NCI-H2107 treated with DMSO at 0.1 percent for 48 hours (cell line): ENCODE measurements around the gene CUX1.

ENCODE experiments used
- DNase-seq: peaks from one replicate; lab custom pipeline; 2025; ENCODE audit not compliant: unreplicated experiment; lab: John Stamatoyannopoulos, UW

Gene CUX1, protein sequence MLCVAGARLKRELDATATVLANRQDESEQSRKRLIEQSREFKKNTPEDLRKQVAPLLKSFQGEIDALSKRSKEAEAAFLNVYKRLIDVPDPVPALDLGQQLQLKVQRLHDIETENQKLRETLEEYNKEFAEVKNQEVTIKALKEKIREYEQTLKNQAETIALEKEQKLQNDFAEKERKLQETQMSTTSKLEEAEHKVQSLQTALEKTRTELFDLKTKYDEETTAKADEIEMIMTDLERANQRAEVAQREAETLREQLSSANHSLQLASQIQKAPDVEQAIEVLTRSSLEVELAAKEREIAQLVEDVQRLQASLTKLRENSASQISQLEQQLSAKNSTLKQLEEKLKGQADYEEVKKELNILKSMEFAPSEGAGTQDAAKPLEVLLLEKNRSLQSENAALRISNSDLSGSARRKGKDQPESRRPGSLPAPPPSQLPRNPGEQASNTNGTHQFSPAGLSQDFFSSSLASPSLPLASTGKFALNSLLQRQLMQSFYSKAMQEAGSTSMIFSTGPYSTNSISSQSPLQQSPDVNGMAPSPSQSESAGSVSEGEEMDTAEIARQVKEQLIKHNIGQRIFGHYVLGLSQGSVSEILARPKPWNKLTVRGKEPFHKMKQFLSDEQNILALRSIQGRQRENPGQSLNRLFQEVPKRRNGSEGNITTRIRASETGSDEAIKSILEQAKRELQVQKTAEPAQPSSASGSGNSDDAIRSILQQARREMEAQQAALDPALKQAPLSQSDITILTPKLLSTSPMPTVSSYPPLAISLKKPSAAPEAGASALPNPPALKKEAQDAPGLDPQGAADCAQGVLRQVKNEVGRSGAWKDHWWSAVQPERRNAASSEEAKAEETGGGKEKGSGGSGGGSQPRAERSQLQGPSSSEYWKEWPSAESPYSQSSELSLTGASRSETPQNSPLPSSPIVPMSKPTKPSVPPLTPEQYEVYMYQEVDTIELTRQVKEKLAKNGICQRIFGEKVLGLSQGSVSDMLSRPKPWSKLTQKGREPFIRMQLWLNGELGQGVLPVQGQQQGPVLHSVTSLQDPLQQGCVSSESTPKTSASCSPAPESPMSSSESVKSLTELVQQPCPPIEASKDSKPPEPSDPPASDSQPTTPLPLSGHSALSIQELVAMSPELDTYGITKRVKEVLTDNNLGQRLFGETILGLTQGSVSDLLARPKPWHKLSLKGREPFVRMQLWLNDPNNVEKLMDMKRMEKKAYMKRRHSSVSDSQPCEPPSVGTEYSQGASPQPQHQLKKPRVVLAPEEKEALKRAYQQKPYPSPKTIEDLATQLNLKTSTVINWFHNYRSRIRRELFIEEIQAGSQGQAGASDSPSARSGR (N-terminal part only)

GRCh38 chr7:101817471-101818286, at the start of gene CUX1:
Gene CUX1 (plus strand): TSS chr7:101817626. CDS start chr7:101817640, 14 bp downstream.
- no peak for DNase-seq

DNA sequence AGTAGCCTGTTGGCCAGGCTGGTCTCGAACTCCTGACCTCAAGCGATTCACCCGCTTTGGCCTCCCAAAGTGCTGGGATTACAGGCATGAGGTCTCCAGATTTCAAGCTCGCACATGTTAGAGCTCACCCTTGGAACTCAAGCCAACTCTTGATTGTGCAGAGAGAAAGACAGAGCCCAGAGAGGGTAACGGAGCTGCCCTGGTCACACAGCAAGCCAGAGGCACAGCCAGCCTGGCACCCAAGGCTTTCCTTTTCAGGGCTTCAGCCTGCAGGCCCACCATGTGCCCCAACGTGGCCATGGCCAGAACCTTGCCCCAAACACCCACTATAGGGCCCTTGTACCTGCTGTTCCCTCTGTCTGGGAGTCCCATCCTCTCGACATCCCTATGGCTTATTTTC, 49.1 kb upstream of the CUX1 start:
- no peak for DNase-seq

- no peak for DNase-seq
Observed at GRCh38 chr7:101770466-101770865, 47.0 kb upstream of the CUX1 start.

- no peak for DNase-seq
Observed at GRCh38 chr7:101772508-101773211, 44.8 kb upstream of the CUX1 start.

GRCh38 chr7:101775181-101775580, 42.2 kb upstream of the CUX1 start:
- no peak for DNase-seq

GRCh38 chr7:101778026-101778580, 39.3 kb upstream of the CUX1 start:
- DNase-seq = no peak

GRCh38 chr7:101779267-101779666, 38.2 kb upstream of the CUX1 start:
- no peak for DNase-seq

- DNase-seq = no peak
Observed at GRCh38 chr7:101780281-101780680, 37.1 kb upstream of the CUX1 start.

GRCh38 chr7:101781439-101781838, 36.0 kb upstream of the CUX1 start:
- no peak for DNase-seq

DNA sequence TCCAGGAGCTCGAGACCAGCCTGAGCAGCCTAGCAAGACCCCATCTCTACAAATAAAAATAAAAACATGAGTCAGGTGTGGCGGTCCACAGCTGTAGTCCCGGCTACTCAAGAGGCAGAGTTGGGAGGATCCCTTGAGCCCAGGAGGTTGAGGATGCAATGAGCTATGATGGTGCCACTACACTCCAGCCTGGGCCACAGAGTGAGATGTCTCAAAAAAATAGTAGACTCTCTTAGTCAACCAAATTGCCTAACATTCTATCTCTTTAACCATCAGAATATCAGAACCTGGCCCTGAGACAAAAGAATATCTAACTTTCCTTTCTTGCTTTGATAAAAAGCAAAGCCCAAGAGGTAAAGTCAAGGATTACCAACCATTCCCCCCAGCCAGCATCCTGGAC, 35.0 kb upstream of the CUX1 start:
- DNase-seq = no peak

DNA sequence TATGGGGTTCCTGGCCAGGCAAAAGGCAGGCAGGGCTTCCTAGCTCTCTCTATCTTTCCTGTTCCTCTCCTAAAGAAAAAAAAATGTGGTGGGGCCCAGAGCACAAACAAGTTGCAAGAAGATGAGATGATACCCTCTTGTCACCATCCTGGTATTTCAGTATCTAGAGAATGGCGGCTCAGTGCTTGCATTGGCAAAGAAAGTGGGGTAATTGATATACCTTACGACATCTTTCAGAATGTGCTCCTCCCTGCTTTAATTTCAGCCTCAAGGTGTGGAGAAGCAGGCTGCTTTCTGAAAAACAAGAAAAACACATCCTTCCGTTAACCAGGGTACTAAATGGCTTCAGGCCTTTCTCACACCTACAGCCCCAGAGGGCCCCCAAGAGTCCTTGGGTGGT, 34.5 kb upstream of the CUX1 start:
- DNase-seq = no peak

DNA sequence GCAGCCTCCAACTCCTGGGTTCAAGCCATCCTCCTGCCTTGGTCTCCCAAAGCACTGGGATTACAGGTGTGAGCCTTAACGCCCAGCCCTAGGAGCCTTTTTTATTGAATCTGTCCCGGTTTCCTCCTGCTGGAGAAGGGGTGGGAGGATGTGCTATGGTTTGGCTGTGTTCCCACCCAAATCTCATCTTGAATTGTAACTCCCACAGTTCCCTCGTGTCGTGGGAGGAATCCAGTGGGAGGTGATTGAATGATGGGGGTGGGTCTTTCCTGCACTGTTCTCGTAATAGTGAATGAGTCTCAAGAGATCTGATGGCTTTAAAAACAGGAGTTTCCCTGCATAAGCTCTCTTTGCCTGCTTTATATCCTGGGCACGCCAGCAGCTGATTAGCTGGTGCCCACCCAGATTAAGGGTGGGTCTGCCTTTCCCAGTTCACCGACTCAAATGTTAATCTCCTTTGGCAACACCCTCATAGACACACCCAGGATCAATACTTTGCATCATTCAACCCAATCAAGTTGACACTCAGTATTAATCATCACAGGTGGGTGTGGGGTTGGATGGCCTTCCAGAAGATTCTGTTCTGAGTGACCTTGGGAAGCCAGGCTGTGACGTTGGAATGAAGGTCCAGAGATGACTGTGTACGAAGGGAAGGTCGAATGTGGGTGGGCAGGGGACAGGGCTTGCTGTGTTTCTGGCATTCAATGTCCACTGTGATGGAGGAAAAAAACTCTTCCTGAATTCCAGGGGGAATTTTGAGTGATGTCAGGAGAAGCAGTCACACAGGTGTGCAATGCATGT, 33.8 kb upstream of the CUX1 start:
- no peak for DNase-seq

DNA sequence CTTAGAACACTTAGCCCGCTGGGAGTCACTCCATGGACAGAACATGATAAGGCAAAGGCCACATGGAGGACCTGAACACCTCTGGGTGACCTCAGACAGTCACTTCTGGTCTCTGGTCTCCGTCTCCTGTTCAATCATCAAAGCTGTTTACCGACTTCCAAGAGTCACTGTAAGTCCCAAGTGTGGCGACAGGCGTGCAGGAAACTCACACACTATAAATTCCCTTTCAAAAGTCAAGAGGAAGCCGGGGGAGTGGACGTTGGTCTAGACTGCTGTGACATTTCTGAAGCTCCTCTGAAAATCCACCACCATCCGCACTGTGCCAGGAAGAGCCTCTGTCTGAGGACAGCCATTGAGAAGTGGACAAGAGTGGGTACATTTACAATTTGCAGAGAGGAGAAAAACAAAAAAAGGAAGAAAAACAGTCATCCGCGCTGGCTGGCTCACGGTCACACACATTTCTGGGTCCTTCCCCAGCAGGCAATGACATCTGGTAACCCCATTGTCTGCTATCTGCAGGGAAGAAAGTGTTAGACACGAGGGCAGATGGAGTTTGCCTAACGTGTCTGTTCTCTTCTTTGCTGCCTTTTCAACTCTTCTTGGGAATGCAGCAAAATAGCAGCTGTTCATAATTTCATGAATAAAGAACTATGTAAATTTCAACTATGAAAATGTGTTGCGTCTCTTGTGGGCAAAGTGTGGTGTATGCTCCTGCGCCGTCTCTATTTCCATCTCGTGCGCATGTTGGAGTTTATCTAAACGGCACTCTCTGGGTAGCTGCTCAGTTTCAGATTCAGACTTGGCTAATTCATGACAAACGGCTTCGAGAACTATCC, 32.9 kb upstream of the CUX1 start:
- no peak for DNase-seq

DNA sequence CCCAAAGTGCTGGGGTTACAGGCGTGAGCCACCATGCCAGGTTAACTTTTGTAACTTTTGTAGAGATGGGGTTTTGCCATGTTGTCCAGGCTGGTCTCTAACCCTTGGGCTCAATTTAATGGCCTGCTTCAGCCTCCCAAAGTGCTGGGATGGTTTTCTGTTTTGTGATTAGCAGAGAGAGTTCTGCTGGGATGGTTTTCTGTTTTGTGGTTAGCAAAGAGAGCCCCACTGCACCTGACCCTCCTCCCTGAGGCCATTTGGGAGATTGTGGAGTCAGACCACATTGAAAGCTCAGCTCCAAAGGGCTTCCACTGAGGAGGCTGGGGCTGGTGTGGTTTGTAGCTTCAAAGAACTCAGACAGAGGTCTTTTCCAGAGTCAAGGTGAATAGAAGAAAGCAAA, 29.6 kb upstream of the CUX1 start:
- DNase-seq = no peak

DNA sequence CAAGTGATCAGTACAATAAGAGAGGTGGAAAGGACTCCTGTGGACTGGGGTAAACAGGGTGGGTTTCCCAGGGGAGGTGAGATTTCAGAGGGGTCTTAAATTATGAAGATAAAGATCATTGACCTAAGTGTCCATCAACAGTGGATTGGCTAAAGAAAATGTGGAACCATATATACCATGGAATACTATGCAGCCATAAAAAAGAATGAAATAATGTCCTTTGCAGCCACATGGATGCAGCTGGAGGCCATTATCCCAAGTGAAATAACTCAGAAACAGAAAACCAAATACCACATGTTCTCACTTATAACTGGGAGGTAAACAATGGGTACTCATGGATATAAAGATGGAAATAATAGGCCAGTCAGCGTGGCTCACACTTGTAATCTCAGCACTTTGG, 28.9 kb upstream of the CUX1 start:
- DNase-seq = no peak

GRCh38 chr7:101790566-101791293, 26.7 kb upstream of the CUX1 start:
- no peak for DNase-seq

DNA sequence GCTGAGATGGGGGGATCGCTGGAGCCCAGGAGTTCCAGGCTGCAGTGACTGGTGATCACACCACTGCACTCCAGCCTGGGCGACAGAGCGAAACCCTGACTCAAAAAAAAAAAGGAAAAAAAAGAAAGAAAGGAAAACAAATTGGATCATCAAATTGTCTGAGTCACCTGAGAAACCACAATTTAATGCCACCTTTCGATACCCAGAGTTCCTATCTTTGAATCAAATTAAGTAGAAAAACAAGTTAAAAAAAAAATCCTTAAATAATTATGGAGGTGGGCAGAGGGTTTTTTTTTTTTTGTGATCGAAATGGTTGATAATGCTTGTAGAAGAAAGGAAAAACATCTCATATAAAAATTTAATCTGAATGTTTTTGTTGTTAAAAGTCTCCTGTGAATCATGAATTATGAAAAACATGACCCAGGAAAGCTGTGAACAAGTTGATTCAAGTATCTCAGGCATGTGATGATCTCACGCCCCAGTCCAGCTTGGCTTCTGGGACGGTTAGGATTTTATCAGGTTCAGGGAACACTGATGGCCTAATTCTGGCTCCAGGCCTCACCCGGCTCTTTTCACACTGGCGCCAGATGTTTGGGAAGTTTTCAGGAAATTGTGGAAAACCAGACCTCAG, 25.3 kb upstream of the CUX1 start:
- DNase-seq = no peak
